Activated CD4-positive, alpha-beta memory T cell treated with anti-CD3 and anti-CD28 coated beads for 36 hours (primary cell): ENCODE measurements around the gene APBA2. TPM values are rescaled to one million over a fixed set of nuclear protein-coding genes. Genes with fewer than 3 reads are reported as not detected.
A peak's percentile ranks its signal among the peaks of the same experiment; 100 is the strongest.

Experiments
- CTCF ChIA-PET: fragments of 350-600 bp; sonication (Branson Sonifier 250); formaldehyde crosslinking; loops from one replicate; lab custom pipeline; 2021; ENCODE audit warnings: antibody characterized with exemption, inconsistent platforms; lab: Charles Lee
- POLR2A ChIA-PET: fragments of 350-600 bp; sonication (Branson Sonifier 250); formaldehyde crosslinking; loops from one replicate; lab custom pipeline; 2021; ENCODE audit warnings: antibody characterized with exemption; lab: Charles Lee
- DNase-seq: peaks from one replicate; pipeline ENCODE4 v3.0.0-alpha.2; 2020
- H3K27ac Mint-ChIP-seq: one replicate; pipeline ENCODE4 v1.8.0; 2021; ENCODE audit warnings: mixed read lengths
- H3K27me3 Mint-ChIP-seq: one replicate; pipeline ENCODE4 v1.8.0; 2021; ENCODE audit warnings: mixed read lengths
- H3K36me3 Mint-ChIP-seq: one replicate; pipeline ENCODE4 v1.8.0; 2021; ENCODE audit warnings: mixed read lengths
- H3K4me1 Mint-ChIP-seq: one replicate; pipeline ENCODE4 v1.8.0; 2021; ENCODE audit warnings: low read depth, mixed read lengths
- H3K4me3 Mint-ChIP-seq: one replicate; pipeline ENCODE4 v1.8.0; 2021; ENCODE audit warnings: mild to moderate bottlenecking, mixed read lengths
- H3K9me3 Mint-ChIP-seq: one replicate; pipeline ENCODE4 v1.8.0; 2021; ENCODE audit warnings: mixed read lengths
- intact Hi-C: fragments of 100-400 bp; cut with micrococcal nuclease; formaldehyde crosslinking; loops from one replicate; pipeline ENCODE4 v1.15.1; 2023
- total RNA-seq, 2 experiments: library from RNA; stranded (reverse); gene quantifications; one replicate each; pipeline ENCODE4 v1.2.3, GENCODE V29; 2021

Gene APBA2
- total RNA-seq, 2 experiments from 2014 or later: 6.4 to 8.9 TPM

DNA sequence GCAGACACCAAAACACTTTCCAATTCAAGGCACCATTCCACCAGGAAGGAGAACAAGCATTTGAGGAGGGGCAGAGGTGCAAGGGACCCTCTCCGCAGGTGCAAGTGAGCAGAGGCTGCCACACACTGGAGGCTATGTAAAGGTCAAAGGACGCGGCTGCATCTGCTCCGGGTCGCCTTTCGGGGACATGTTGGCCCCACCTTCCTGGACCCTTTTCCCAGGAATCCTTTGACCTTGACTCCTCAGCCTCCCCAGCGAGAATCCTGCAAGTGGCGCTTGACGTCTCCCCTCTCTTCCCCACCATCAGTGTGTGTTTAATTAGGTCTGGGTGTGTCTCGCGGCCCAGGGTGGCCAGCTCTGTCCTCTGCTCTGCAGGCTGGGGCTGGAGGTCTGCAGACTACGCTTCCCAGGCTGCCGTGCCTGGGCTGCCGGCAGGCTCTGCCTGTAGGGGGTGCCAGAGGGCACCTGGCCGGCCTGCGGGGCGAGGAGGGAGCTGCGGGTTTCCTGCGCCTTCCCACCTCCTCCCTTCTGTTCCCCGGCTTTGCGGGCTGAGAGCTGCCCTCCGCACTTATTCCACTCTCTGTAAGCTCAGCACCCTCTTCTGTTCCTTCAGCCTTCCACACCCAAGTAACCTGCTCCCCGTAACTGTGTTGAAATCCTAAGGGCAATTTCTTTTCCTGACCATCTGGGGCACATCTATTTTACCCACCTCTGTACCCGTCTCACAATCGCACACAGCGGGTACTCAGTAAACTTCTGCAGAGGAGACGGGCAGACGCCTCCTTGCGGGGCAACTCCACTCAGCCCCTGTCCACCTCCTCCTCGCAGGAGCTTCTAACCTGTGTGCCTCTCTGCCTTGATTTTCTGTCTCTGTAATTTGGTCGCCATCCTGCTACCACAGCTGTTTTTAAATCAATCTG is 254.0 kb downstream of the APBA2 start:
- ChIA-PET POLR2A (no interaction called here), CTCF (interaction anchor here (0.6 to 1.9 kb wide), 19 partner anchors 9 to 760 kb away, joined by 3 to 7 read pairs (median 4); no protein-coding TSS in a partner anchor)
- no peaks in the 10 kb centered on the region for H3K9me3 Mint-ChIP-seq
- no peaks in the 10 kb centered on the region for H3K36me3 Mint-ChIP-seq
- peaks cover 40% of the 10 kb centered on the region for H3K27me3 Mint-ChIP-seq
- no peak overlapping the region for H3K4me3 Mint-ChIP-seq
- peaks cover 6% of the 10 kb centered on the region for H3K4me1 Mint-ChIP-seq
- no peak overlapping the region for H3K27ac Mint-ChIP-seq
- peak; percentile 66 for DNase-seq
- intact Hi-C loops: loop anchor here (2.0 kb wide), 1 partner anchor 43 kb away; no protein-coding TSS in a partner anchor

DNA sequence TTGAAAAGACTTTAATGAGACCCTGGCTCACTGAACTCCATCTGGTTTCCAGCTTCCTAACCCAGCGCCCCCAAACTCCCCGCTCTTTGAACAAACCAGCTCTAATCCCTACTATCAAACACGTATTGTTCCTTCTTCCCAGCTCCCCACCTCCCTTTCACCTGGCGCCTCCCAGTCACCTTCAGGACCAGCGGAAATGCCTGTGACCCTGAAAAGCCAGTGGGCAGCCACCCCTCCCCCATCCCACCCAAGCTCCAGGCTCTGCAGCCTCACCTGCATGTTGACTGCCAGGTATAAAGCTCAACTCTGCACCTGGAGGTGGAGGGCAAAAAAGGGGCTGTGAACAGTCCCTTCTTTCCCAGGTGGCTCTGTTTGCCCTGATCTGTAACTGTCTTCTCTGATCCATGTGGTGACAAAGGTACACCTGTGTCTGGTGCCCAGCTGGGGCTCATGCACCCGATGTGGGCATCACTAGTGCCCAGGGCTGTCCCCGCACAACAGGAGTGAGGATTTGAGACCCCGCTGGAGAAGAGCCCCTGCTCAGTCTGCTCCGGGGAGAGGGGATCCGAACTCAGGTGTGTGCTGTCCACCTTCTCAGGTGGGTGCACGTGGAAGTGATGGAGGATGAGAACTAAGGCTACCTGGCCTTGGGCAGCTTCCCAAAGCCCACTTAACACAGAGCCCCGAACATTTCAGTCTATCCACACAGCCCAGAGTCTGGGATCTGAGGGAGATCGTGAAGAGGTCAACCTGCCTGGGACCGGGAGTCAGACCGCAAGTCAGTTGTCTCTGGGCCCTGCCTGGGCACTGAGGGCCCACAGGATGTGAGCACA is 254.9 kb downstream of the APBA2 start:
- Mint-ChIP-seq H3K27ac (no peak overlapping the region), H3K9me3 (no peaks in the 10 kb centered on the region), H3K36me3 (no peaks in the 10 kb centered on the region), H3K4me3 (no peak overlapping the region), H3K4me1 (peaks cover 6% of the 10 kb centered on the region), H3K27me3 (peaks cover 40% of the 10 kb centered on the region)
- POLR2A ChIA-PET: no interaction called here
- intact Hi-C loops: loop anchor here (2.0 kb wide), 1 partner anchor 42 kb away; no protein-coding TSS in a partner anchor
- no peak for DNase-seq
- CTCF ChIA-PET: interaction anchor here (0.6 to 1.9 kb wide), 19 partner anchors 8 to 759 kb away, joined by 3 to 7 read pairs (median 4); no protein-coding TSS in a partner anchor

DNA sequence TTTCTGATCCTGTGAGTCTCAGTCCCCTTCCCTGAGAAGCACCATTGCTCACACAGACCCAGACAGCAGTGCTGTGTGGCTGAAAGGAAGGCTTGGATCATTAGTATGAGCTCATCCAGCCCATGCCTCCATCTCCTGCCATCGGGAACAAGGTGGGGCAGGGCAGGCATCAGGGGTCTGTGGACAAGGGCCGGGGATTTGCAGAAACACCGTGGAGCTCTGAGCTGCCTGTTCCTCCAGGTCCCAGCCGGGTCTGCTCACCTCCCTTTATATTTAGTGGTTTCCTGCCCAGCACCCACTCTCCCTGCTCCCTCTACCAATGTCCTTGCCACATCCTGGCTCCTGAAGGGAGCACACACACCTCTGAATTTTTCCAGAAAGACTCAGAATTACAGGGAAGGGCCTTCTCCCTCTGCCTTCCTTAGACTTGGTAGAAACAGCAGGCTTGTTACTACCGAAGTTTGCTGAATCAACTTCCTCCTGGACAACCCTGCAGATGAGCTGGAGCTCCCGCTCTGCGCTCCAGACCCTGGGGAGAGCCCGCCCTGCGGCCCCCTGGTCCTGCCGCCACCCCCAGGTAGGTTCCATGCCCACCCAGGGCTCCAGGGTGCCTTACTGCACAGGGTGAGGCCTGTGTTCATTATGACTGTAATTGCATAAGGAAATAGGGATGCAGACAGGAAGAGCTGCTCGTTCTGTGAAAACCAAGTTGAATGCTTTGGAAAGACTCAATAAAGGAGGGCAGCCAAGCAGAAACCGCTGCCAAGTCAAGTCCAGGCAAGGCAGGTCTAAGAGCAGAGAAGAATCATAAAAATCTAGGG is 255.7 kb downstream of the APBA2 start:
- ChIA-PET POLR2A (no interaction called here), CTCF (interaction anchor here (1.5 to 1.7 kb wide), 2 partner anchors 13 to 38 kb away, joined by 3 to 4 read pairs; no protein-coding TSS in a partner anchor)
- H3K36me3 Mint-ChIP-seq: no peaks in the 10 kb centered on the region
- peaks cover 6% of the 10 kb centered on the region for H3K4me1 Mint-ChIP-seq
- no peak overlapping the region for H3K27ac Mint-ChIP-seq
- DNase-seq: no peak
- intact Hi-C loops: loop anchor here (2.0 kb wide), 1 partner anchor 41 kb away; no protein-coding TSS in a partner anchor
- H3K9me3 Mint-ChIP-seq: no peaks in the 10 kb centered on the region
- H3K4me3 Mint-ChIP-seq: no peak overlapping the region
- H3K27me3 Mint-ChIP-seq: peaks cover 43% of the 10 kb centered on the region

DNA sequence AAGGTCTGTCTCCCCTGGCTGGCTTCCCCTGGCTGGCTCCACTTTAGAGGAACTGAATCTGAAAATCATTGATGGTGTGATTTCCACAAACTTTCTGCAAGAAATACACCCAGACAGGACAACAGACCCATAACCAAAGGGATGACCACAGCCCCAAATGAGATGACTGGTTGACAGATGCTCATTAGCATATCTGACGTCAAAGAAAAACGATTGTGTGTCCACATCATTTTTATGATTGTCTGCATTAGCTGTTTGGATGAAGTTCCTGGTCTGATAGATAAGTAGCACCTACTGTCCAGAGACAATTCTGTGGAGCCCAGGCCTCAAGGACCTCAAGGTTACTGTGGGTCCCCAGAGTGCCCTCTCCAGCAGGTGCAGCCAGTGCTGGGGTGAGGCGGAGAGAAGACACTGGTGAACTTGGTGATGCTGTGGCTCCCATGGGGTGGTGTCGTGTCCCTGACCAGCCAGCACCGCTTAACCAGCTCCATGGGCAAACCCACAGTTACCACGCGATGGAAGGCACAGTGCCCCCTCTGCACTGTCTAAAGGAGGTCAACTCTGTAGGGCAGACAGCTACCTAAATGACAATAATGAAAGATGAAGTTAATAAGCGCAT is 256.5 kb downstream of the APBA2 start:
- Mint-ChIP-seq H3K27ac (no peak overlapping the region), H3K4me3 (no peak overlapping the region), H3K36me3 (no peaks in the 10 kb centered on the region), H3K9me3 (no peaks in the 10 kb centered on the region), H3K27me3 (peaks cover 43% of the 10 kb centered on the region), H3K4me1 (peaks cover 6% of the 10 kb centered on the region)
- no peak for DNase-seq
- CTCF ChIA-PET: interaction anchor here (1.5 kb wide), 1 partner anchor 13 kb away, joined by 3 read pairs; no protein-coding TSS in a partner anchor
- intact Hi-C loops: no loop called here
- POLR2A ChIA-PET: no interaction called here

DNA sequence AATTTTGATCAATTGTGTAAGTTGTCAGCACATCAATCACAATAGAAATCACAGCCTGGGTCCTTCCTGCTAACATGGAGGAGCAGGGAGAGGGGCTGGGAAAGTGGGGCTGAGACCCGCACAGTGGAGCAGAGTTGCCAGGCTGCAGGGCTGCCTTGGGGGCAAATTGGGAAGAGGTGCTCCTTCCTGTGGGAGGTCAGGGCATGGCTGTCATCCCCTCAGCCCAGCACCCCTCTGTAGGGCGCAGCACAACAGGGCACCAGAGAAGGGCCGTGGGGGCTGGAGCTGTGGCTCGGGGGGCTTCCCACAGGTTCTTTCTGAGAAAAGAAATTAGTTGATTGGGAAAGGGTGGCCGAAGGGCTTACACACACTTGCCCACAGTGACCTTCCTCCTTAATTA is 257.5 kb downstream of the APBA2 start:
- ChIA-PET CTCF (no interaction called here), POLR2A (no interaction called here)
- Mint-ChIP-seq H3K27ac (no peak overlapping the region), H3K27me3 (peaks cover 41% of the 10 kb centered on the region), H3K4me1 (peaks cover 6% of the 10 kb centered on the region), H3K9me3 (no peaks in the 10 kb centered on the region), H3K4me3 (no peak overlapping the region), H3K36me3 (no peaks in the 10 kb centered on the region)
- intact Hi-C loops: no loop called here
- no peak for DNase-seq

DNA sequence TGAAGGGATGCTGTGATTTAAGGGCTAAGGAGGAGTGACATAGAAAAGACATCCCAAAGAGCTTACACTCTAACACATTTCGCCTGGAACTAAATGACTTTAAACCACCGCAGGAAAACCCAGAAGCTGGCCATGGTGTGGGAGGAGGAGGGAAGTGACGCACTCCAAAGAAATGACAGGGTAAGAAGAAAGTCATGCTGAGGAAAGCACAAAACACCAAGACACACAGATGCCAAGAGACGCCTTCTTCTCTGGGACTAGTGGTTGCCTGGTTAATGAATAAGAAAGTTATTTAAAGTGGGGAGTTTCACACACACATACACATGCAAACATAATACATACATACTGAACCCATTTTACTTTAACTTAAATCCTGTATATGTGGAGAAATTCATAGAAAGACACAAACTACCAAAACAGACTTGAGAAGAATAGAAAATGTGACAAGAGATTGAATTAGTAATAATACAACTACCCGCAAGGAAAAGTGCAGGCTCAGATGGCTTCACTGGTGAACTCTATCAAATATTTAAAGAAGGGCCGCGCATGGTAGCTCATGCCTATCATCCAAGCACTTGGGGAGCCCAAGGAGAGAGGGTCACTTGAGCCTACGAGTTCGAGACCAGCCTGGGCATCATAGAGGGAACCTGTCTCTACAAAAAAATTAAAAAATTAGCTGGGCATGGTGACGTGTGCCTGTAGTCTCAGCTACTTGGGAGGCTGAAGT is 258.3 kb downstream of the APBA2 start:
- H3K27ac Mint-ChIP-seq: no peak overlapping the region
- H3K27me3 Mint-ChIP-seq: peaks cover 36% of the 10 kb centered on the region
- CTCF ChIA-PET: no interaction called here
- H3K4me3 Mint-ChIP-seq: no peak overlapping the region
- intact Hi-C loops: no loop called here
- DNase-seq: peak; percentile 28
- peaks cover 6% of the 10 kb centered on the region for H3K4me1 Mint-ChIP-seq
- POLR2A ChIA-PET: no interaction called here
- no peaks in the 10 kb centered on the region for H3K9me3 Mint-ChIP-seq
- no peaks in the 10 kb centered on the region for H3K36me3 Mint-ChIP-seq

DNA sequence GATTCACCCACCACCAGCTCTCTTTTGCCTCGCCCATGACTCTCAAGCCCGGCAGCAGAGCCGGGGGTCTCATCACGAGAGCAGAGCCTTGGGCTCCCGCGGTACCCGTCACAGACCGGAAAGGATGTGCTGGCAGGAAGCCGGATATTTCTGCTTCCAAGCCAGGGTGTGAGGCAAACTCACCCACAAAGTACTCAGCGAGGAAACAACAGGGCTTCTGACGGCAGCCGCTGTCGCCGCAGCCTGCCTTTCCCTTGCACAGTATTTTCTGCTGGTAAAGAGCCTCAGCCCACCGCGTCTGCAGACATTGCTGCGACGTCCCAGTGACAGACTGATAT is 263.9 kb downstream of the APBA2 start:
- ChIA-PET CTCF (interaction anchor here (1.9 kb wide), 1 partner anchor 10 kb away, joined by 7 read pairs; no protein-coding TSS in a partner anchor), POLR2A (no interaction called here)
- H3K27me3 Mint-ChIP-seq: peaks cover 3% of the 10 kb centered on the region
- no peaks in the 10 kb centered on the region for H3K36me3 Mint-ChIP-seq
- no peak overlapping the region for H3K4me3 Mint-ChIP-seq
- no peak overlapping the region for H3K27ac Mint-ChIP-seq
- H3K9me3 Mint-ChIP-seq: peaks cover 5% of the 10 kb centered on the region
- H3K4me1 Mint-ChIP-seq: no peaks in the 10 kb centered on the region
- DNase-seq: no peak
- intact Hi-C loops: no loop called here

DNA sequence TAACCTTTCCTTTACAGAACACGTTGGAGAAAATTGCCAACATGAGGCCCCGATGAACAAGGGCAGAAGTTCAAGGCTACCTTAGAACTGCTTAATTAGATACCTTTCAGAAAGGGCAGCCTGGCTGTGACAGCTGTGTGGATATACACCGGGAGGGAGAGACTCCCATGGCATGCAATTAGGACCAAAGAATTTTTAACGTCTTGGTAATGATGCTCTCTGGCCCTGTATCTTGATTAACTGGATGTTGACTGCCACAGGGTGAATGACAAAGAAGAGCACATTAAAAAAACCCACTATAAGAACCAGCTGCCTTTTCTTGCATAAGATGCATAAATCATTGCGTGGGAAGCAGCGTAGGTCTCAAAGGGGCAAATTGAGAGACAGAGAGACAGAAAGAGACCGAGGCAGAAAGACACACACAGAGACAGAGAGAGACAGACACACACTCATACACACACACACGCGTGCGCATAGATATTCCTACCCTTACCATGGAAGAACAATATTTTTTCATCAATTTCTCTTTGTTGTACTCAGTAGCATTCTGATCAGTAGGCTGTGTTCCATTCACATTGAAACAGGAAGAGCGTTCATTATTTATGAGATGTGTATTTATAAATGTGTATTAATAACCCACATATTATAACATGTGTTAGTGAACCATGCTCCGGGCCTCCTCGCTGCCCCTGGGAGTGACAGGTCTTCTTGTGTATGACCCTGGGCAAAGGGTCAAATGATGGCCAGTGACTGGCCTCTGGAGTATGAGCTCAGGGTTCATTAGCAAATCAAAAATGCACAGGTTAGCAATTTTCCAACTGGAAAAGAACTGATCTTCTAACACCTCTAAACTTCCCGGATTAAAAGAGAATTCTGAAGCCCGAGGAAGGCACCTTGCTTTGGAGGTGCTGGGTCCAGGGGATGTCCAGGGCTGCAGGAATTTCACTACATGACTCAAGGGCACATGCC is 265.0 kb downstream of the APBA2 start:
- POLR2A ChIA-PET: no interaction called here
- no peaks in the 10 kb centered on the region for H3K36me3 Mint-ChIP-seq
- H3K27me3 Mint-ChIP-seq: peaks cover 5% of the 10 kb centered on the region
- H3K4me3 Mint-ChIP-seq: no peak overlapping the region
- no peaks in the 10 kb centered on the region for H3K4me1 Mint-ChIP-seq
- CTCF ChIA-PET: no interaction called here
- no peak overlapping the region for H3K27ac Mint-ChIP-seq
- H3K9me3 Mint-ChIP-seq: peaks cover 5% of the 10 kb centered on the region
- DNase-seq: no peak
- intact Hi-C loops: no loop called here

DNA sequence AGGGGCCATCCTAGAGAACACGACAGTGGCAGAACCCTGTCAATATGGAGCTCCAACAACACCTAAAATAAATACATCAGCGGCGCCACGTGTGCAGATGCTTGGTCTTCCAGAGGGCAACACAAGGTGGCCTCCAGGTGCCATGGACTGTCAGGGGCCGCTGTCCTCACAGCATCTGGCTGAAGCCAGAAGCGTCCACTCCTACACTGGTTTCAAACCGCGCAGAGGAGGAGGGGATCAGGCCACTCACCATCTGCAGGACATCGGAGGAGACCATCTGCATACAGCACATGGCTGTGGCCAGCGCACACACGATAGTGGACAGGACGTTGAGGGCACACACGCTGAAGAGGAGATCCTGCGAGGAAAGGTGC is 265.7 kb downstream of the APBA2 start:
- H3K27ac Mint-ChIP-seq: no peak overlapping the region
- no peaks in the 10 kb centered on the region for H3K36me3 Mint-ChIP-seq
- H3K4me1 Mint-ChIP-seq: no peaks in the 10 kb centered on the region
- DNase-seq: no peak
- no peak overlapping the region for H3K4me3 Mint-ChIP-seq
- intact Hi-C loops: no loop called here
- H3K27me3 Mint-ChIP-seq: peaks cover 2% of the 10 kb centered on the region
- POLR2A ChIA-PET: no interaction called here
- CTCF ChIA-PET: no interaction called here
- H3K9me3 Mint-ChIP-seq: peaks cover 5% of the 10 kb centered on the region

DNA sequence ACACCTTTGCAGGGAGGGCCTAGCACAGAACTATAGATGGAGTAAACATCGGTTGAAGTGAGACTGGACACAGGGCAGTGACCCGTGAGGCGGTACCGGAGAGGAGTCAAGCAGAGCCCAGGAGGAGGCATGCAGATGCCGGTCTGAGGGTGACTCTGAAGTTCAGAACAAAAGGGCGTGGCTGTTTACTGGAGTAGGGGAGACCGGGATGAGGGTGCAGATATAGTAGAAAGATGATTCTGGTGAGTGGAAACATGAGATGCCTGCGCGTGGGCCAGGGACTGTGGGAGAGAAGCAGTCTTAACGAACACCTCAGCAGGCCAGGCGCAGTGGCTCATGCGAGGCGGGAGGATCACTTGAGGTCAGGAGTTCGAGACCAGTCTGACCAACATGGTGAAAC is 270.7 kb downstream of the APBA2 start:
- ChIA-PET POLR2A (no interaction called here), CTCF (interaction anchor here (0.7 kb wide), 1 partner anchor 8 kb away, joined by 3 read pairs; no protein-coding TSS in a partner anchor)
- Mint-ChIP-seq H3K36me3 (no peaks in the 10 kb centered on the region), H3K27me3 (peaks cover 11% of the 10 kb centered on the region), H3K4me3 (no peak overlapping the region), H3K27ac (no peak overlapping the region), H3K9me3 (peaks cover 7% of the 10 kb centered on the region), H3K4me1 (no peaks in the 10 kb centered on the region)
- no peak for DNase-seq
- intact Hi-C loops: no loop called here
